ENCODE results near the gene PRKCA.

Gene PRKCA

DNA sequence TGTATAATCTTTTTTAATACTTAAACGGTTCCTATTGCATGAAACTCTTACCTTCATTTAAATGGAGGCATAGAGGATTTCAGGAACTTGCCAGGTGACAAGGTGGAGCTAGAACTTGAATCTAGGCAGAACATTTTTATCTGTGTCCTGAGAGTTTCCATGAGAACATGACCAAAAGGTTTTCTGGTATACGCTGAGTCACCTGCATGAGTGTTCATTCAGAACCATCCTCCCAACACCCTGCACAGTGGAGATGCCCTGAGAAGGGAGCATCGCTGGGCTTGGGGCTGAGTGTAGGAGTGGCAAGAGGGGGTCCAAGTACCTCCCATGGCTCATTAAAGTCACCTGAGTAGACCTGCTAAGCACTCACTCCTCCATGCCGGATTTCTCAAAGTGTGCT lies 362.8 kb downstream of the PRKCA start:
- no peak for DNase-seq

DNA sequence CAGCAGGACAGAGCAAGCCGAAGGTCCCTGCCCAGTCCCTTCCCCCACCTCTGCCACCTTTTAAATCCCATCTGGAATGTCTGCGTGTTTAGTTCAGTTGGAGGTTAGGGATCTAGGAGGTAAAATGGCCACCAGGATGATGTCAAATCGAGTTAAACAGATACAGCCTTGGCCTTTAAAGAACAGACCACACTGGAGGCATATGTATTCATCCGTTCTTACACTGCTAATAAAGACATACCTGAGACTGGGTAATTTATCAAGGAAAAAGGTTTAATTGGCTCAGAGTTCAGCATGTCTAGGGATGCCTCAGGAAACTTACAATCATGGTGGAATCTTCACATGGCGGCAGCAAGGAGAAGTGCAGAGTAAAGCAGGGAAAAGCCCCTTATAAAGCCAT lies 364.7 kb downstream of the PRKCA start:
- DNase-seq = no peak

DNA sequence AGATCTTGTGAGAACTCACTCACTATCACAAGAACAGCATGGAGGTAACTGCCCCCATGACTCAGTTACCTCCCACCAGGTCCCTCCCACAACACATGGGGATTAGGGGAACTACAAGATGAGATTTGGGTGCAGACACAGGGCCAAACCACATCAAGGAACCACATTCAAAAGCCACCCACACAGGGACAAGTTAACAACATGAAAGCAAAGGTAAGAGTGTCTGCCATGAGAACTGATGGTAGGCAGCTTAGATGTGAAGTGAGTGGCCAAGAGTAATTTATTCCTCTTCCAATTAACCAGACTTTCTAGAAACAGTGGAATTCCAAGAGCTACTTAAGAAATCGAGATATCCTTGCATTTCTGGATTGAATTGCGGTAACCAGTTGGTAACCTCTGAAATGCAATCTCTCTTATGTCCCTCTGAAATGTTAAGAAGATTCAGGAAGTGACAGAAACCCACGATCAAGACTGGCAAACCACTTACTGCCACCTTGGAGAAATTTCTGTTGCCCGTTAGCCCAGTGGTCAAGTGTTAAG lies 365.1 kb downstream of the PRKCA start:
- DNase-seq = peak; percentile 27

DNA sequence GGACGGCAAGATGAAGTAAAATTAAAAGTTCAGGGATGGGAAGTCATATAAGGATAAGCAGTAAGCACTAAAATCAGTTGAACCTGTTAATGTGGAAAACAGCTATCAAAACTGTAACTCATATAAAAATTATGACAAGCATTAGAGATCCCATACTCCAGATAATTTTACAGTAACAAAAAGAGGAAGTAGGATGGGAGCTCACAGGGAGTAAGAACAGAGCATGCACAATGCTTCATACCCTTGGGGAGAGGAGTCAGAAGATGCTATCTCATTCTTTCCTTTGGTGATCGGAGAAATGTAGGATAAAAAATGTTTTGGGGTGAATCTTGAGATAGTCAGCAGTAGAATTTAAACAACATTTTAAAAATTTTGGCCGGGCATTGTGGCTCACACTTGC lies 367.8 kb downstream of the PRKCA start:
- no peak for DNase-seq

DNA sequence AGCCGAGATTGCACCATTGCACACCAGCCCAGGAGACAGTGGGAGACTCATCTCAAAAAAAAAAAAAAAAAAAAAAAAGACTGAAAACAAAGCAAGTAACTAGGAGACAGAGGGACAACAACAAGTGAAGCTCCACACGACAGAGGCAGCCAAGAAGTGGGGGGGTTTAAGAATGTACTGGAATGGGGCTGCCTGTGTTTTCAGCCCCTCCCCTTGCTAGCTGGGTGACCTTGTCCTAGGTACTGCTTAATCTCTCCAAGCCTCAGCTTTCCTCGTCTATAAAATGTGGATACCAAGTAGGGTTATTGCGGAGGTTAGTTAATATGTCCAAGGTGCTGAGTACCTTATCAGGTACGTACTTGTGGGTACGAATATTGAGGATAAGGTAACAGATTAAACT lies 368.7 kb downstream of the PRKCA start:
- DNase-seq = no peak

DNA sequence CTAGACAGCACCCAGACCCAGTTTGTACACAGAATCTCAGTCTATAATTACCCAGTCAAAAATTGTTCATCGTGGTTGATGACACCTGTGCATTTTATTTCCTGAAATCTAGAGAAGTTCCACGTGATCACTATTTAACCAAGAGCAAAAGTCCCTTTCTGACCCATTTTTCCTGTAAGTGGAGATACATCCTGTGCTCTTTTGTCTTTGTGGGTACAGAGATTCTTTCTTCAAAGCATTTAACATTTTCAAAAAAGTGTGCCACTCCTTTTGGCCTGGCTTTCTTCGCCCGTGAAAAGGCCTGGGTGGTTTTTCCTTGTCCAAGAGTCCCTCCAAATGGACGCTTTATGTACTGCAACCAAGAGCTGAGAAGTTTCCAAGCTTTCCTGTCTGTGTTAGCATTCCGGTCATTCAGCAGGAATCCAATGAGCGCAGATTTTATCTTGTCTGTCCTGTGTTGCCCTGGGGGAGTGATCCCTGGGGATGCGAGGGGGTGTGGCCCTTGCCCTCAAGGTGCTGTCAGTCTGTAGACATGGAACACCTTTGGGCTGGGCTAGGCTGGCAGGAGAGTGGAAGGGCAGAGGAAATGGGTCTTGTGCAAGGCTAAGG lies 371.4 kb downstream of the PRKCA start:
- DNase-seq = peak; percentile 25

DNA sequence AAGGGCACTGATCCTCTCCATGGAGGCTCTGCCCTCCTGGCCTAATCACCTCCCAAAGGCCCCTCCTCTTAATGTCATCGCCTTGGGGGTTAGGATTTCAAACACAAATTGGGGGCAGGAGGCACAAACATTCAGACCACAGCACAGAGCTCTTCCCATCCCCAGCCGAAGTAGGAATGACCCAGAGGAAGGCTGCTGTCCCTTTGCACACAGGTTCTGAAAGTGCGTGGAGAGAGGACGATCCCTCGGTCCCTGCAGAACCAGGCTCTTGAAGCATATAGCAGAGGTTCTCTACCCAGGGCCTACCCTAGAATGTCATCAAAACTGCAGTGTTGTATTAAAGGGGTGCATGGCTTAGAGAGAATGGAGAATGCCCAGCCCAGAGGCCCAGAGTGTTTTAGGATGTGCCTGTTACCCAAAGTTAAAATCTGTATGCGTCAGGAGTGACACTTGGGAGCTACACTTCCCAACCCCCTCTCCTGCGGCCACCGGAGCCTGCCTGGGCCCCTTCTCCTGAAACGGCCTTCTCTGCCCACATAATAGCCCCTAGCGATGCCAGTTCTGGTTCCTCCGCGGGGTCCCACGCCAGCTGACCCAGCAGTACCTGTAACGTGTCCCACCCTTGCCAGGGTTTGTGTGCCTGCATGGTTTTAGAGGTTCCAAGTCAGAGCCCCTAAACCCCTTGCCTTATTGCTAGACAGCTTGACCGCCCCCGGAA lies 373.0 kb downstream of the PRKCA start:
- no peak for DNase-seq

DNA sequence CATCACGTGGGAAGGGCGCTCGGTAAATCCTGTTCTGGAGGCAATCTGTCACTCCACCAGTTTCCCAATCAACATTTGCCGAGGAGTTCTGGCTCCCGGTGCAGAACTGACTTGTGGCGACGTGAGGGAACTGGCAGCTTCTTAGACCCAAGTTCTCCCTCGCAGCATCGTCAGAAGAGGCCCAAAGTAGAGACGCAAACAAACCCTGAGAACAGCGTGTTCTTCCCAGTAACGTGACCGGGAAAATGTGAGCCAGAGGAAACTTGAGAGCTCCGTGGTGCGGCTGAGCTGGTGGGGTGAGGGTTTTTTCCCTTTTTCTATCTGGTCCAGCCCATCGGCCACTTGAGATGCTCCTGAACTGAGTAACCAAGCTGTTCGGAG lies 373.6 kb downstream of the PRKCA start:
- no peak for DNase-seq

DNA sequence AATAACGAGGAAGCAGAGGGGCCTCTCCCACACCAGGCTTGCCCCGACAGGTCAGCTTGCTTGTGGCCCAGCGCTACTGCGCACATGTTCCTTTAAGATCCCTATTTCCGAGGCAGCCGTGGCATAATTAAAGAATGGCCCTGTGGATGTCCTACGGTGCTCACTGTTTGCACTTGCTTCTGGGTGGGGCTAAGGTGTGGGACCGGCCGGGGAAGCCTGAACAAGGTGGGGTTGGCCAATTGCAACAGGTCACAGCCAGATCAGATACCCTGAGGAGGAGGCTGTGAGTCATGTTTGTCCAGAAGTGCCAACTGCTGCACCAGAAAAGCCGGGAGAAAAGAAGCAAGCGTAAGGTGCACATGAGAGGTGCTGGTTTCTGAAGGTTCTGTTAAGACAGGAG lies 374.0 kb downstream of the PRKCA start:
- no peak for DNase-seq

DNA sequence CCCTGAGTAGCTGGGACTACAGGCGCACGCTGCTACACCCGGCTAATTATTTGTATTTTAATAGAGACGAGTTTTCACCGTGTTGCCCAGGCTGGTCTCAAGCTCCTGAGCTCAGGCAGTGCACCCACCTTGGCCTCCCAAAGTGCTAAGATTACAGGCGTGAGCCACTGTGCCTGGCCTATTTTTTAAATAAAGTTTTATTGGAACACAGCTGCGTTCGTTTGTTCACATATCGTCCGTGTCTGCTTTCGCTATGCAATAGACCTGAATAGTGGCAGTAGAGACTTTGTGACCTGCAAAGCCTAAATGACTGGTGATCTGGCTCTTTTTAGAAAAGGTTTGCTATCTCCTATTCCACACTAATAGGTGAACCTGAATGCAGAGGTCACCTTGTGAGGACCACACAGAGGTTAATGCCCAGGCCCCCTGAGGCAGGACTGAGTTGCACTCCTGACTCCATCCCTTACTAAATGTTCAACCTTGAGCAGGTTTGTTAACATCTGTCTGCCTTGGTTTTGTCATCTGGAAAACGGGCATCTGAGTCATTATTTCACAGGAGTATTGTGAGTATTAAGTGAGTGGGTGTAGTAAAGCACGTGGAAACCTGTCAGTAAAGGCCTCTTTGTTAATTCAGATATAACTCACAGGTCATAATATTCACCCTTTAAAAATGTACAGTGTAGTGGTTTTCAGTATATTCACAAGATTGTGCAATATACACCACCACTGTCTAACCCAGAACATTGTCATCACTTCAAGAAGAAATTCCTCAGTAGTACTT lies 375.0 kb downstream of the PRKCA start:
- DNase-seq = no peak

DNA sequence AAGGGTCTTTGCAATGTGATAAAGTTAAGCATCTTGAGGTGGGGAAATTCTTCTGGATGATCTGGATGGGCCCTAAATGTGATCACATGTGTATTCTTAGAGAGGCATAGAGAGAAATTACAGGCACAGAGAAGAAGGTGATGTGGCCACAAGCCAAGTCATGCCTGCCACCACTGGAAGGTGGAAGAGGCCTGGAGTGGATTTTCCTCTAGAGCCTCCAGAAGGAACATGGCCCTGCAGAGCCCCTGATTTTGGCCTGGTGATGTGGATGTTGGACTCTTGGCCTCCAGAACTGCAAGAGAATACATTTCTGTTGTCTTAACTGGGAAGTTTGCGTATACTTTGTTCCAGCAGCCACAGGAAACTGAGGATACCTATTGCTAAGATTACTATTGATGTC lies 375.6 kb downstream of the PRKCA start:
- no peak for DNase-seq

DNA sequence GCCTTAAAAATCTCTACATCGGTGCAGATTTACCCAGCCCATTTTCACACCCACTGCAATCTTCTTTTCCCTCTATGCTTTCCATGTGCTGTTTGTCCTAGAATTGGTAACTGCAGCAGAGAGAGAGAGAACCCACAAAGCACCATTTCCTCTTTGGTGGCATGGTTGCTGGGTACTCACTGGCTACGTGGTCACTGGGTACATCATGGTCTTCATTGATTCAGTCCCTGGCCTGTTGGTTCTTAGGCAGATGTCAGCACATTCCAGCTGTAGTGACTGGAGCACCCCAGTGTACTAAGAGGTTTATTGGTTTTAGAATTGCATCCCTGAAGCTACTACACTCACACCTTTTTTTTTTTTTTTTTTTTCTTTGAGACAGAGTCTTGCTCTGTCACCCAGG lies 376.4 kb downstream of the PRKCA start:
- DNase-seq = no peak

DNA sequence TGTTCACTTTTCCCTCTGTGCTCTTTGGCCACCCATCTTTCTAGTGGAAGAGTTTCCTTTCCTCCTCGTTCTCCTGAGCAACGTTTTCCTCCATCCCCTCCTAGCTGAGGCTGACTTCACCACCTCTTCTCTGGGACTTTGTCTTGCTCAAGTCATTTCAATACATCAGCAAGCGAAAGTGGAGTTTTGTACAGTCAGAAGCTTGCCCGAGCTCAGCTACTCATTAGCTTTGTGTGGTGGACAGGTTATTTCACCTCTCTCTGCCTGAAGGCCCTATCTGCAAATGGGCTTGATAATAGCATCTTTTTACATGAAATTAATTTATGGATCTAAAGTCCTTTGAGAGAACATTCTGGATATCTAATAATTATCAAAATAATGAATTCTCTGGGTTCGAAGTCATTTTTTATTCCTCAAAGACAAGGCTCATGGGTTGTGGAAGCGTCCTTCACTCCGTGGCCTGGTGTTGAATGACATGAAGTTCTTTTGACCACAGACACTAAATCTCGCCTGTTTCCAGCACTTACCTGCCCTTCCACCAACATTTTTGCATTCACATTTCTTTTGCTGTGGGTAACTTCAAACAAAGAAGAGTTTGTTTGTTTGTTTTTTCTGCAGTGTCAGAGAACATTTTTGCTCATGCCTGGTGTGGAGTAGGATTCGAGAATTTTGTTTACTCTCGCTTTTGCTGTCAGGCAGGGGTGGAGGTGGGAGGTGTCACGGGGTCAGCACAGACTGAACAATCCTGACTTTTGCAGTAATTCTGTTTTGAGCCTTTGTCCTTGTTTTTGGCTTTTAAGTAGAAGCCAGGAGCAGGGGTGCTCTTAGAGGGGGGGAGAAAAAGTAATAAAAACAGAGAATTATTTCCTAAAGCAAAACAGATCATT lies 377.5 kb downstream of the PRKCA start:
- no peak for DNase-seq

DNA sequence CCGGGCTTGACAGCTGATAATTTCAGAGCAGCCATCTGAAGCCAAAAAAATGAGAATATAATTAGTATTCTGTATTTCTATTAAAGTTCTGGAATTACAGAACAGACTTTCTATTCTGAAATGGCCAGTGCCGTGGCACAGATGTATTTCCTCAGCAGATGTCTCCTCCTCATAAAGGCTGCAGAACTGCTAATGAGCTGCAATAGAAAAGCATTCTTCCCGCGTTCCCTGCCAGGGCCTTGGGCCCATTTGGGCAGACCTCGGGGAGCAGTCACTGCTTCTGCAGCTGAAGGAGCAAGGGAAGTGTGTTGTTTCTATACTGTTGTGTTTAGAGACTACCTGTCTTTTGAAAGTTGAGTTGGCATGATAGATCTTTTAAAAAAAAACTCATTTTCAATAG lies 379.9 kb downstream of the PRKCA start:
- DNase-seq = no peak

DNA sequence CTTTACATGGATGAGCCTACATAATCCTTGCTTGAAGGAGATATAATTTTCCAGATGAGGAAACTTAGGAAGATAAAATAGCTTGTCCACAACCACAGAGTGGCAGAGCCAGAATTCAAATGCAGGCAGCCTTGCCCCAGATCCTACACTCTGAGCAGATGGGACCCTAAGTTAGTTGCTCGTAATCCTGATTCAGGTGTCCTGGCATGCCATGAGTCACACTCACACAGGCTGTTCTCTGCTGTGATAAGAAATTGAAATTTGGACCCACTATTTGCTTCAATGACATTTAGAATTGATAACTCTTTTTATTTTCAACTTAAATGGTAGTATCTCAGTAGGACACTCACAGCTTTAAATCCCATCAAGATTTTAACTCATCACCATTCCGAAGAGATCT lies 381.8 kb downstream of the PRKCA start:
- DNase-seq = no peak

DNA sequence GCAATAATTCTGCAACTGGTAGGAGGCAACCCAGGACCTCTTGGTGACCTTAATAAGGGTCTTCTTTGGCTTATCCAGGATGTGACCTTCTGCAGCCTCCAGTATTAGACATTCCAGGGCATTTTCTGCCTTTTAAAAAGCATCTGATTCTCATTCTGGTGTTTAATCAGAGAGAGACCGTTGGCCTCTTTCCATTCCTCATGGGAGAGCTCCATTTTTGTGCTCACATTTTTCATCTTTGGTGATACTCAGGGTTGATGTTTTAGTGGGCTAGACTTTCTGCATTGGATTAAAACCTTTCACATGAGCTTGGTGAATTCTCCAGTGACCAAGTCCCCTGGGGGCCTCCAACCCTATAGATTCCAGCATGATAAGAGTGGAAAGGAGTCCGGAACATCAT lies 382.3 kb downstream of the PRKCA start:
- DNase-seq = no peak

DNA sequence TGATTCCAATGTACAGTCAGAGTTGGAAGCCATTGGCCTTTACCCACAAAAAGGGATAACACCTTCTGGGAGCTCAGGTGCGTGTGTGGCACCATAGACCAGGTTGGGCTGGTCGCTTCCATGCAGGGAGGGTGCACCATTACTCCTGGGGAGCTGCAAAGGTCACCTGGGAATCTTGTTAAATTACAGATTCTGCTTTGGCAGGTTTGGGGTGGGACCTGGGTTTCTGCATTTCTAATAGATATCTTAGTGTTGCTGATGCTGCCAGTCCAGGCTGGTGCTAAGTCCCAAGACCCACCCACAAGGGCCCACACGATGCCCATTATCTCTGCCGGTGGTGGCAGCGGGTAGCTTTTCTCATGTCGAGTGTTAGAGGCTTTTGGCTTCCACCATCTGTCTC lies 384.2 kb downstream of the PRKCA start:
- DNase-seq = no peak

DNA sequence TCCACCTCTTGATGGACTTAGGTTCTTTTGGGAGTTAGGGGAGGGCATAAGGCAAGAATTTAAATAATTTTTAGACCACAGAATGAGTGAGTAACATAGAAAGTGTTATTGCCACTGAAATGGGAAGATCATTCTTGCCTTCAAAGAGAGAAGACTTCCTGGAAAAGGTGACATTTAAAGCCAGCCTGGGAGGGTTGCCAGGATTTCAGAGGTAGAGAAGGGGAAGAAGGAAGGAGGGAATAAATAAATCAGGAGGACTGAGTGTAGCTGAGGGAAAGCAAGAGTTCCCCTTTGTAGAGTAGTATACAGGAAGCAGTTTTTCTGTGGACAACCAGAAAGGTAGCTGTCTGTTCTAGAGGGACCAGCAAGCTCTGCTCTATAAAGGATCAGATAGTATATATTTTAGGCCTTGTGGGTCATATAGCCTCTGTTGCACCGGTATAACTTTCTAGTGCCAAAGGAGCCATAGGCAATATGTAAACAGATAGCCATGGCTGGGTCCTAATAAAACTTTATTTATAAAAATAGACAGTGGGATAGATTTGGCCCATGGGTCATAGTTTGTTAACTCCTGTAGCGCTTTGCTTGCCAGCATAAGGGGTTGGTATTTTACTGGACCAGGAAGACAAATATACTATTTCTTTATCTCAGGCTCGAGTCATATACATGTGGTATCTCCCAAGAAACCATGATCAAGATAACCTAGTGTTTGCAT lies 385.3 kb downstream of the PRKCA start:
- DNase-seq = no peak

DNA sequence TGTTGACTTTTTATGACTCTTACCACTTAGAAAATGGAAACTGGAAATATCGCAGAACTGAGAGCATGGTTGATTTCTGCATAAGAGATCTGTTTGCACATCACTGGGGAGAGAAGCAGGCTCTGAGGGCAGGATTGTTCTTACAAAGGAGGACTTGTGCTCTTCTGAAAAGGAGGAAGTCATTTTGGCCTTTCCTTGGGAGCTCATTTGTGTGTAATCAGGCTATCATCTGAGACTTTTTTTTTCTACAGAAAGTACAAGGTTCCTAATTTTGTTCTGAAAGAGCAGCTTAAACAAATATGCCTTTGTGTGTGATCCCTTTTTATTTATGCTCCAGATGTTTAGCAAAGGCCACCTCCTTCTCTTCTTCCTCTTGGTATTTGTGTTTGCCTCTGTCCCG lies 386.8 kb downstream of the PRKCA start:
- no peak for DNase-seq

DNA sequence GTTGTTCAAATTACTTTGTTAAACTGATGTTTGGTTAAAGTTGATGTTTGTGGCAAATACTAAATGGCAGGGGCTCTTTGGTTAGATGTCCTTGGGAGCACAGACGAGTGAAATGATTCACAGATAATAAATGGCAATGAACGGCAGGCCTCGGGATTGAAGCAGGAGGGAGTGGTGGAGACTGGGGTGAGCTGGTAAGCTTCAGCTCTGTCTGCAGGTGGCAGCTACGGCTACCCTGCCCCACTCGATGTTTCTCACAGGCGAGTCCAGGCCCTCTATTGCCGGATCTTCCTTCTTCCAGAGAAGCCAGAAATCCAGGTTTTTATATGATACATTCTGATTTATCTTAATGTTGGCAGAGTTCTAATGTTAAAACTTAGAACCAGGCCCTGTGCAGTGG lies 387.8 kb downstream of the PRKCA start:
- no peak for DNase-seq

DNA sequence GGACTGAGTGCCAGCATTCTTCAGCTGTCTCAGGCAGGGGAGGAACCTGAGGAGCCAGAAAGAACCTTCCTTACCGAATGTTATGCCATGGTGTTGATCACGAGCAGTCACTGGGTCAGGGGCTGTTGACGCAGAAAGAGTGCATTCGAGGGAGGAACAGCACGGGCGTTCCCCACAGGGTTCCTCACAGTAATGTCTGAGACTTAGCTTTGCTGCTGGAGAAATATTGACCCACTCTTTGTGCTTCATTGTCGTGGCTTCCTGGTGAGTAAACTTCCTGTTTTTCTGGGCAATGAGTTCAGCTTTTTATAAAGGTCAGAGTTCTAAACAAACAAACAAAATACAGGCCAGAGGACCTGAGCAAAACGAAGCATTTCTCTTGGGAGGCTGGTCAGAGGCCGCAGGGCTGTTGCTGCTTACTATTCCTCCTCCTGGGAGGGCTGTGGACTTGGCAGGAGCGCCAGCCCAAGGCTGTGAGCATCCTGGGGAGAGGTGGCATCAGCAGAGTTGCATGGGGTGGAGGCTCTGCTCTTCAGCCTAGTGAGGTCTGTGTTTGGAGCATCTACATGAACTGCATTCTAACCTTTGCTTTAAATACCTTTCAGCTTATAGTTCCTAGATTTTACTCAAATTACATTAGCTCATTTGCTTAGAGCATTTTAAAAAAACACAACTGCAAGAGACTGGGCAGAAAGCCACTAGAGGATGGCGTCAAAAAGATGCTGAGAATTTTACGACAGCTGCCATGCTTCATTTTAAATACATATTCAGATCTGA lies 389.4 kb downstream of the PRKCA start:
- DNase-seq = no peak

DNA sequence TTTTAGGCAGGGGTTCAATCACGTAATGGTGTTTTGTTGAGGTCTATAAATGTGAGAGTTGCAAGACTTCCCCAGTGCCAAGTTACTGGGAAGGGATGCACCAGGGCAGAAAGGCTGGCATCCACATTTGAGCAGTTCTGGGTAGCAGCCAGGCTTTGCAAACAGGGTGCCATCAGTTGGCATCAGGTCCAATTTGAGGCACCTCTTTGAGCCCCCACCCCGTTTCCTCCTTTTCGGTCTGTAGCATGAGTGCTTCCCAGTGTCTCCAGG lies 389.9 kb downstream of the PRKCA start:
- DNase-seq = no peak

All from effector CD8-positive, alpha-beta T cell (primary cell).